ENCODE results near the gene MAPK11.

DNA sequence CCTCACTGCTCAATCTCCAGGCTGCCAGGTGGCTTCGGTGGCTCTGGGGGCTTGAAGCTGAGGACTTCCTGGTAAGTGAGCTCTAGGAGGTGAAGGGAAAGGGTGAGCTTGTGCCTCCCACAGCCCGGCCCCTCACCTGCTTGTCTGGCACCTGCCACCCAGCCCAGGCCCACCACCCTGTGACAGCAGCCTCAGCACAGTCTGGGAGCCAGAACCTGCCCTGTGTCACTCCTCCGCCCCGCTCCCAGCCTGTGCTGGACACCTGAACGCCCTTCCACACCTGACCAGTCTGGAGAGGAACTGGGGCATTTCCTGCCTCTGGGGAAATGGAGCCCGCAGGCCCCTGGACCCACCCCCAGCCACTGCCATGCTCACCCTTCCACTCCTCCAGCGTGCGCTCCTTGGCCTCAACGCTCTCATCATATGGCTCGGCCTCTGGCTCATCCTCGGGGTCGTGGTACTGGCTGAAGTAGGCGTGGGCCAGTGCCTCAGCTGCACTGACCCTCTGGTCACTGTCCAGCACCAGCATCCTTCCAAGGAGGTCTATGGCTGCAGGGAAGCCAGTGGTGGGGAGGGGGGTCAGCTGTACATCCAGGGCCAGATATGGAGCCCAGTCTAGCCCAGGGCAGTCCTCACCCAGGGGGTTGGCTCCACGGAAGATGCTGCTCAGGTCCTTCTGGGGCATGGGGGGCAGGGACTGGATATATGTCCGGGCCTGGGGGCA, 5.1 kb downstream of the MAPK11 start:
- no peak for TF ChIP-seq POLR2A (IDR thresholded peaks at IDR 0.05)
- TF ChIP-seq, protein P1, sequence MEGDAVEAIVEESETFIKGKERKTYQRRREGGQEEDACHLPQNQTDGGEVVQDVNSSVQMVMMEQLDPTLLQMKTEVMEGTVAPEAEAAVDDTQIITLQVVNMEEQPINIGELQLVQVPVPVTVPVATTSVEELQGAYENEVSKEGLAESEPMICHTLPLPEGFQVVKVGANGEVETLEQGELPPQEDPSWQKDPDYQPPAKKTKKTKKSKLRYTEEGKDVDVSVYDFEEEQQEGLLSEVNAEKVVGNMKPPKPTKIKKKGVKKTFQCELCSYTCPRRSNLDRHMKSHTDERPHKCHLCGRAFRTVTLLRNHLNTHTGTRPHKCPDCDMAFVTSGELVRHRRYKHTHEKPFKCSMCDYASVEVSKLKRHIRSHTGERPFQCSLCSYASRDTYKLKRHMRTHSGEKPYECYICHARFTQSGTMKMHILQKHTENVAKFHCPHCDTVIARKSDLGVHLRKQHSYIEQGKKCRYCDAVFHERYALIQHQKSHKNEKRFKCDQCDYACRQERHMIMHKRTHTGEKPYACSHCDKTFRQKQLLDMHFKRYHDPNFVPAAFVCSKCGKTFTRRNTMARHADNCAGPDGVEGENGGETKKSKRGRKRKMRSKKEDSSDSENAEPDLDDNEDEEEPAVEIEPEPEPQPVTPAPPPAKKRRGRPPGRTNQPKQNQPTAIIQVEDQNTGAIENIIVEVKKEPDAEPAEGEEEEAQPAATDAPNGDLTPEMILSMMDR (IDR thresholded peaks at IDR 0.05) = no peak

Data from esophagus squamous epithelium (tissue), 4 donors.